Vagina (tissue), 2 donors: ENCODE measurements around the gene NAA10.

Experiments
- CTCF ChIP-seq, 3 experiments: fragments of 450-650 bp in 2 of 3; fragments of 200-600 bp in 1 of 3; sonication (generic) in 1 of 3; IDR thresholded peaks; one replicate each; pipeline ENCODE4 v1.5.1; 2017 to 2019; ENCODE audit warnings: antibody characterized with exemption in 3 of 3, mild to moderate bottlenecking in 2 of 3, moderate library complexity in 2 of 3
- POLR2A ChIP-seq, 2 donors: fragments of 450-650 bp; IDR thresholded peaks; one replicate each; pipeline ENCODE4 v1.6.1; 2017; ENCODE audit warnings: antibody characterized with exemption in 2 of 2, mild to moderate bottlenecking in 2 of 2, moderate library complexity in 2 of 2
- POLR2AphosphoS5 ChIP-seq, 2 donors: sonication (generic); formaldehyde crosslinking; IDR thresholded peaks; one replicate each; pipeline ENCODE4 v1.9.0; 2017; ENCODE audit warnings: antibody characterized with exemption in 2 of 2, mild to moderate bottlenecking in 2 of 2, low read depth in 1 of 2; ENCODE audit not compliant: insufficient read depth in 1 of 2

- TF ChIP-seq CTCF (IDR thresholded peaks at IDR 0.05) (no peak), POLR2AphosphoS5 (IDR thresholded peaks at IDR 0.05; ENCODE audit: insufficient read depth in 1 of 2, low read depth in 1 of 2) (no peak), POLR2A (IDR thresholded peaks at IDR 0.05) (no peak)
Observed at GRCh38 chrX:153917869-153918268, 17.0 kb downstream of the NAA10 start.
